ENCODE results near the gene PRKCB.
"Not testable (repeated sequence)": the region's sequence is repeated elsewhere in the genome, so short reads cannot be mapped to it uniquely, and the experiment has no call there.

Gene PRKCB

GRCh38 chr16:24013054-24013636 lies 177.4 kb downstream of the PRKCB start:
- no peak for DNase-seq

DNA sequence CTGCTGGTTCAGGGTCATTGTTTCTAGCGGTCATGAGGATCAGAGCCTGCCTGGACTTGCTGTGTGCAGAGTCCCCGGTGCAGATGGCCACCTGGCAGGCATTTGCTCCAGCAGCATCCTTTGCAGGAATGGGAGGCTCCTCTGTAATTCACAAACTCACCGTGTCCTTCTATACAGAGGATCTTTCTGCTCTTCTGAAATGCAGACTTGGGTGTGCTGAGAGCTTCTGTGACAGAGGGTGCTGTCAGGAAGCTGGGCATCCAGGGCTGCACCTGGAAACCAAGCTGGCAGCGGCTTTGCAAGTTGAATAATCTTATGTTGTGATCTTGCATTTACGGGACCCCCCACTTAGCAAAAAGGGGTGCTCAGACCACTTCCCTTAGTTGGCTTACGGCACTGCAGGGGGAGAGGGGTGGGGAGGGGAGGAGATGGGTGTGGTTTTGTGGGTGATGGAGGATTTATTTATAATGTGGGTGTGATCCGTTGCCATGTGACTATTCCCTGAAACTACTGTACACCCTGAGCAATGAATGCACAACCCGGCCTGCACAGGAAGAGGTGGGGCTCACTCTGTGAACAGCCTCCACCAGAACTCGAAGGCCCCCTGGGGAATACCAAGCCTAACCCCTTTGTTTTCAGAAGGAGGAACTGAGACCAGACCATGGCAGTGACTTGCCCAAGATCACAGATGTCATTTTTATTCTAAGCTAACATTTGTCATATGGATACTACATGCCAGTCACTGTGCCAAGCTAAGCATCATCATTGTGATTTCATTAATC lies 178.3 kb downstream of the PRKCB start:
- DNase-seq: peak; percentile 58

DNA sequence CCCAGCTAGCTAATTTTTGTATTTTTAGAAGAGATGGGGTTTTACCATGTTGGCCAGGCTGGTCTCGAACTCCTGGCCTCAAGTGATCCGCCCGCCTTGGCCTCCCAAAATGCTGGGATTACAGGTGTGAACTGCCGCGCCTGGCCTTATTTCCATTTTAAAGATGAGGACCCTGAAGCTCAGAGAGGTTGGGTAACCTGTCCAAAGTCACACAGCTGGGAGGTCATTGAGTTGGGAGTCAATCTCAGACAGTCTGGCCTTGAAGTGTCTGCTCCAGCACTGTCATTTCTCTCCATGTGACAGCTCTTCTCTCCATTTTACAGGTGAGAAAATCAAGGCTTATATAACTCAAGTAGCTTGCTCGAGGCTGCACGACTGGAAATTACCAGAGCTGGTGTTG lies 179.2 kb downstream of the PRKCB start:
- not testable (repeated sequence) for DNase-seq

GRCh38 chr16:24015923-24016322 lies 180.1 kb downstream of the PRKCB start:
- no peak for DNase-seq

DNA sequence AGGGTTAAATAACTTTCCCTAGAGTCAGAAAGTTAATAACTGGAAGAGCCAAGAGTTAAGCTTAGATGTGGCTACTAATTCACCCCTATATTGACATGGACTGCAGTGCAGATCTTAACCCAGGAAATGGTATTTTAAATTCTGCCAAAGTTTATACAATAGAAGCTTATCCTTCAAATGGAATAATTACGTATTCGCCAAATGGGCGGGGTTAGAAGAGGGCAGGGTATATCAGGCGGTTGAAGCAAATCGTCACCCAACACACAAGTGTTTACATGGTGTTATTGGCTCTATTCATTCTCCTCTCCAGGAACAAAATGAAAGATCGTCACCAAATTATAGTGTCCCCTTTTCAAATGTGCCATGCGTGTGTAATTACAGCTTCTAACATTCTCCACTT lies 182.7 kb downstream of the PRKCB start:
- no peak for DNase-seq

- DNase-seq: no peak
These were observed 187.0 kb downstream of the PRKCB start for GRCh38 chr16:24022797-24023196.

GRCh38 chr16:24023621-24024020 lies 187.8 kb downstream of the PRKCB start:
- DNase-seq: no peak

- no peak for DNase-seq
These were observed 189.2 kb downstream of the PRKCB start for GRCh38 chr16:24024971-24025370.

DNA sequence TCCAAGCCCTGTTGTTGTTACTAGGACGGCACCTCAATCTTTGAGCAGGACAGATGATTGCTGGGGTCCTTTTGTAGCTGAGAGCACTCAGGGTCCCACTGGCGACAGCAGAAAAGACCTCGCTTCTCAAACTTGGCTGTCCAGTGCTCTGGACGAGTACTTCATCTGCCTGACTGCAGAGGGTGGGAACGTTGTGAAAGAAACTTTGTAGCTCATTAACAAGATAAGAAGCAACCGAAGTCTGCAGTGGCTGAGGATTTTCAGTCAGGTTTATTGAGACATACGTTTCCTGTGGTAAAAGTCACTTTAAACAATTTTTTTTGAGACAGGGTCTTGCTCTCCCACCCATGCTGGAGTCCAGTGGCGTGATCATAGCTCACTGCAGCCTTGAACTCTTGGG lies 191.7 kb downstream of the PRKCB start:
- DNase-seq: no peak

GRCh38 chr16:24029841-24030240 lies 194.1 kb downstream of the PRKCB start:
- not testable (repeated sequence) for DNase-seq

DNA sequence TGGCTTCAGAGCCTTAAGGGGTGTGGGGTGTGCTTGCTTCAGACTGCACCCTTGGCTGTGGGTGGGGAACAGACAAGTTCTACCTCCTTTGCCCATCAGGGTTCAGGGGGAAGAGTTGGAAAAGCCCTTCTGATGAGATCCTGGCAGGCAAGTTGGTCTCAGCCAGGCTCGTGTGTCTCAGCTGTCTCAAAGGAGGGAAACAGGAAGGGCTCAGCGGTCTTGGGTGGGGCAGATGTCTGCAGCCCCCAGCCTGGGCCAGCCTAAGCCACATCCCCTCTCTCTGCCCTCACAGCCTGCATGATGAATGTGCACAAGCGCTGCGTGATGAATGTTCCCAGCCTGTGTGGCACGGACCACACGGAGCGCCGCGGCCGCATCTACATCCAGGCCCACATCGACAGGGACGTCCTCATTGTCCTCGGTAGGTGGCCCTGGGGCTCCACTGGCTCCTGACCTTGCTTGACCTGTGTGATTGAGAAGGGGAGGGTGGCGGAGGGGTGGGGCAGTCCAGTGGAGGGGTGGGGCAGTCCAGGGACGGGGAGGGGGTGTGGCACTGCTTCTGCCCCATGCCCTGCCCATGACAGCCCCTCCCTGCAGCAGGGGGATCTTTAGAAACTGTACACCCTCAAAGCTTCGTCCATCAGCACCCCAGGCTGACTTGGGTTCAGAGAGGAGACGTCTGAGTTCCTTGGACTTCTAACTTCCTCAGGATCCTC lies 199.5 kb downstream of the PRKCB start:
- DNase-seq: no peak

DNA sequence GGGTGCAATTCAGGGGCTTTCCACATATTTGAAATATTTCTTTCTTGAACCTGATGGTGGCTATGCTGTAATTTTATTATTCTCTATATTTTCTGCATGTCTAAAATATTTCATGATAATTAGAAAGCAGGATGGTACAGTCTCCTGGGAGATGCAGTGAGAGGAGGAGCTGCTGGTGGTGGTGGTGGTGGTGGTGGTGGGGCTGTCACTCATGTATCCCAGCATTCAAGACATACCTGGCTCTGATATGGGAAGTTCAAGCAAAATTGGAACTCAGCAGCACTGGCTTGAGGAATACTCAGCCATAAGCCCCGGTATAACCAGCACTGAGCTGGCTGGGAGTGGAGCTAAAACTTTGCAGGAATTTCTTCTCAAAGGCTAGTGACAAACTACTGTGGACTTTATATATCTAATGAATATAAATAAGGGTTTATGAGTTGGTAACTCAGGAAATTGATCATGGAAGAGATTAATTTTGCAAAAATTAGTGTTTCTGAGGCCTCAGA lies 200.3 kb downstream of the PRKCB start:
- DNase-seq: no peak

GRCh38 chr16:24036614-24037013 lies 200.8 kb downstream of the PRKCB start:
- peak; percentile 23 for DNase-seq

- no peak for DNase-seq
These were observed 201.6 kb downstream of the PRKCB start for GRCh38 chr16:24037335-24037734.

- DNase-seq: peak; percentile 51
These were observed 206.2 kb downstream of the PRKCB start for GRCh38 chr16:24041834-24042631.

- DNase-seq: no peak
These were observed 208.7 kb downstream of the PRKCB start for GRCh38 chr16:24044467-24044866.

DNA sequence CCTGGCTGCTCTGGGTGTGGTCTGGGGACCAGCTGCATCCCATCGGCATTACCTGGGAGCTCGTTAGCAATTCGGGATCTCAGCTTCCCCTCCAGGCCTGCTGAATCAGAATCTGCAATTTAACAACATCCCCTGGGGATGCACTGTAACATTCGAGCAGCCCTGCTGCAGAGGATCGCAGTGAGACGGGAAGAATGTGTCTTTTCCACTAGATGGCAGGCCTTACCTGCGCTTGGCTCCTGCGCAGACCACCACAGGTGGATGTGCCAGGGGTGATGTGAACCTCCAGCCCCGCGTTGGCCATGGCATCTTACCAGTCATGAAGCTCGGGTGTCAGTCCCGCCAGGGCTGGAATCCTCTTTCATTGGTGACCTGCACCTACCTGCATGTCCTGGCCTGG lies 209.9 kb downstream of the PRKCB start:
- DNase-seq: peak; percentile 13

DNA sequence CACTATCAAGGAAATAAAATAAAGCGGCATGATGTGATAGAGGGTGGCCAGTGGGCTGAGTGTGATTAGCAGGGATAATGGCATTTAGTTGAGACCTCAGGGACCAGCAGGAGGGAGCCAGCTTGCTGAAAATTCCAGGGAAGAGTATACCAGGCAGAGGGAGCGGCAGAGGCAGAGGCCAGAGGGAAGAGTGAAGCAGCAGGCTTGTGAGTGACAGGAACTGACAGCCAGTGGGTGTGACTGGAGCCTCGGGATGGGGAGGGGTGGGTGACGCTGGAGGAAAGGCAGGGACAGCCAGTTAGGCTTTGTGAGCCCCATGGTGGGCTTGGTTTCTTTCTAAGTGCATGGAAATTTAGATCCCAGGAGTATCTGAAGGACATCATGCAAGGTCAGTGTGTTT lies 210.7 kb downstream of the PRKCB start:
- DNase-seq: no peak

- no peak for DNase-seq
These were observed 213.3 kb downstream of the PRKCB start for GRCh38 chr16:24049113-24049512.

DNA sequence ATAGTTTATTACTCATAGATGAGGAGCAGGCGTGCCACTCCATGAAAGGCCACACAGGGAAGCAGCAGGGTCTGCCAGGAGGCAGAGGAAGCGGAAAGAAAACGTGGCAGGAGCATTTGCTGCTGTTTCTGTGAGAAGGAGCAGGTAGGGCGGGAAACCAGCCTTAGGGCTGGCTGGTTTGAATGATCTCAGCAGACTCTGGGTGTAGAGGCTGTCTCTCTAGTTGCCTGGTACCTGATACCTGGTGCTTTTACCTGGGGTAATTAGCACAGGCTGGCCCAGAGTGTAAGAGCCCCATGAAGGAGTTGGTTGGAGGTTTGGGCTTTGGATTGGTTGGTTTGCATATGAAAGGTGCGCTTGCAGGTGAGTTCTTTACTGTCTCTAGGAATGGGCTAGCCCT lies 215.3 kb downstream of the PRKCB start:
- DNase-seq: no peak

- DNase-seq: no peak
These were observed 216.7 kb downstream of the PRKCB start for GRCh38 chr16:24052329-24053098.
